ENCODE measurements around the gene CYB5D1.

DNA sequence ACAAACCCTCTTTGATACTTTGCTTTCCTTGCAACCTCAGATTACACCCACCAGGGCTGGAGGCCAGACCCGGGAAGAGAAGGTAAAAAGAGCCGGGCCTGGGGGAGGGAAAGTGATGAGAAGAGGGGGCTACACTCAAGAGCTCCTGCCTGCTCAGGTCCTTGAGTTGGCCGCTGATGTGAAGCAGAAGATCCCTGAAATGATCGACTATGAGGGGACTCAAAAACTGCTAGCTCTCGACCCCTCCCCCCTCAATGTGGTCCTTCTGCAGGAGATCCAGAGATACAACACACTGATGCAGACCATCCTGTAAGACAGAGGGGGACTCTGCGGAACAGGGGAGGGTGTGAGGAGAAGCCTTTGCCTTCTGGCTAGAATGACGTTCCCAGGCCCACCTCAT lies 26.6 kb upstream of the CYB5D1 start:
- TF ChIP-seq, protein P1, sequence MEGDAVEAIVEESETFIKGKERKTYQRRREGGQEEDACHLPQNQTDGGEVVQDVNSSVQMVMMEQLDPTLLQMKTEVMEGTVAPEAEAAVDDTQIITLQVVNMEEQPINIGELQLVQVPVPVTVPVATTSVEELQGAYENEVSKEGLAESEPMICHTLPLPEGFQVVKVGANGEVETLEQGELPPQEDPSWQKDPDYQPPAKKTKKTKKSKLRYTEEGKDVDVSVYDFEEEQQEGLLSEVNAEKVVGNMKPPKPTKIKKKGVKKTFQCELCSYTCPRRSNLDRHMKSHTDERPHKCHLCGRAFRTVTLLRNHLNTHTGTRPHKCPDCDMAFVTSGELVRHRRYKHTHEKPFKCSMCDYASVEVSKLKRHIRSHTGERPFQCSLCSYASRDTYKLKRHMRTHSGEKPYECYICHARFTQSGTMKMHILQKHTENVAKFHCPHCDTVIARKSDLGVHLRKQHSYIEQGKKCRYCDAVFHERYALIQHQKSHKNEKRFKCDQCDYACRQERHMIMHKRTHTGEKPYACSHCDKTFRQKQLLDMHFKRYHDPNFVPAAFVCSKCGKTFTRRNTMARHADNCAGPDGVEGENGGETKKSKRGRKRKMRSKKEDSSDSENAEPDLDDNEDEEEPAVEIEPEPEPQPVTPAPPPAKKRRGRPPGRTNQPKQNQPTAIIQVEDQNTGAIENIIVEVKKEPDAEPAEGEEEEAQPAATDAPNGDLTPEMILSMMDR (IDR thresholded peaks at IDR 0.05; ENCODE audit: poor library complexity): no peak
- no peak for TF ChIP-seq EZH2 (IDR thresholded peaks at IDR 0.05; ENCODE audit: borderline replicate concordance)
